IPS DF 6.9 (cell line): ENCODE data around the gene FMOD.
A peak's percentile ranks its signal among the peaks of the same experiment; 100 is the strongest.

Experiments used
- DNase-seq: peaks from one replicate; pipeline ENCODE4 v3.0.0-alpha.2; 2013; ENCODE audit warnings: low read depth, low spot score
- H3K27ac ChIP-seq: one replicate; pipeline ENCODE4 v1.5.1; 2013; ENCODE audit warnings: low read length, control low read depth
- H3K27me3 ChIP-seq: 2 replicates; pipeline ENCODE4 v1.6.1; 2013; ENCODE audit warnings: mild to moderate bottlenecking, low read length; ENCODE audit not compliant: control insufficient read depth, insufficient read depth
- H3K36me3 ChIP-seq: 2 replicates; pipeline ENCODE4 v1.6.1; 2013; ENCODE audit warnings: low read length; ENCODE audit not compliant: control insufficient read depth, insufficient read depth
- H3K4me1 ChIP-seq: 2 replicates; pipeline ENCODE4 v1.6.1; 2013; ENCODE audit warnings: low read length; ENCODE audit not compliant: control insufficient read depth, insufficient read depth
- H3K4me3 ChIP-seq: 2 replicates; pipeline ENCODE4 v1.5.1; 2013; ENCODE audit warnings: mild to moderate bottlenecking, low read length
- H3K9me3 ChIP-seq: 2 replicates; pipeline ENCODE4 v1.6.1; 2013; ENCODE audit warnings: low read length, inconsistent platforms; ENCODE audit not compliant: control insufficient read depth, insufficient read depth
- WGBS: extraction: QIAGEN DNeasy Blood & Tissue Kit; methylation state at CpG from one replicate; pipeline ENCODE4 v1.1.7; 2013; ENCODE audit warnings: mixed read lengths, missing lambda C conversion rate; ENCODE audit not compliant: insufficient read length, insufficient coverage; 5-methylcytosine and 5-hydroxymethylcytosine counted together

Gene FMOD

GRCh38 chr1:203326830-203327683 is 23.9 kb downstream of the FMOD start:
- H3K36me3 ChIP-seq: no peaks in the 10 kb centered on the region
- peaks cover 1% of the 10 kb centered on the region; the same call in 1 of the 2 replicates for H3K27me3 ChIP-seq
- H3K4me3 ChIP-seq: peak overlapping the region; percentile 51; the same call in 1 of the 2 replicates
- peaks cover 19% of the 10 kb centered on the region; the same call in 1 of the 2 replicates for H3K4me1 ChIP-seq
- WGBS: no CpG with 5 or more reads among the region's 49 CpGs
- no peak for DNase-seq
- H3K27ac ChIP-seq: no peak overlapping the region
- no peaks in the 10 kb centered on the region for H3K9me3 ChIP-seq

DNA sequence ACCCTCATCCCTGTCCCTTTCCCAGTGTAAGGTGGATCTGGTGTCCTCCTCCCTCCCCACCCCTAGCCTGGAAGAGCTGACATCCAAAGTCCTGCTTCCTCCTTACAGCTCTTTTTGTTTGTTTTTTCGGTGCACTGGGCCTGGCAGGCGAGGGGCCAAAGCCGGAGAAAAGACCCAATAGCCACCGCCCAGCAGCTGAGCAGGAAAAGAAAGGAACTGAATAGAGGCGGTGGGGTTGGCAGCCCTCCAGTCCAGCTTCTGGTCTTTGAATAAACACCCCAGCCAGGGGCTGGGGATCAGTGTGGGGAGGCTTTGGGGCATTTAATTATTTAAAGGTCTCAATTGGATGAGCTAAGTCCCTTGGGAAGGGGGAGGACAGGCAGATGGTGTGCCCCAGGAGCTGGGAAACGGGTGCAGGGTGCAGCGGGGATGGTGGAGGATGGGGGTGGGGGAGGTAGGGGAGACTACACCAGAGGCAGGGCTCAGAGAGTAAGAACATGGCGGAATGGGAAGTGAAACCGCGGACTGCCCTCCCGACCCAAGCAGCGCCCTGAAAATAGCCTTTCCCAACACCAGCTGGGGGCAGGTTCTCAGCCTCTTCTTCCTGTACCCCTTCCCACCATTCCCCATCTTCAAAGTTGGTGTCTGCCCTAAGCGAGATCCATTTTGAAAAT is 25.4 kb downstream of the FMOD start:
- H3K9me3 ChIP-seq: no peaks in the 10 kb centered on the region
- WGBS: no CpG with 5 or more reads among the region's 13 CpGs
- no peak for DNase-seq
- H3K4me3 ChIP-seq: no peak overlapping the region
- peaks cover 1% of the 10 kb centered on the region; the same call in 1 of the 2 replicates for H3K27me3 ChIP-seq
- H3K36me3 ChIP-seq: no peaks in the 10 kb centered on the region
- no peak overlapping the region for H3K27ac ChIP-seq
- peaks cover 19% of the 10 kb centered on the region; the same call in 1 of the 2 replicates for H3K4me1 ChIP-seq

GRCh38 chr1:203325026-203325417 is 25.9 kb downstream of the FMOD start:
- Histone ChIP-seq H3K27me3 (peaks cover 1% of the 10 kb centered on the region; the same call in 1 of the 2 replicates), H3K36me3 (no peaks in the 10 kb centered on the region), H3K9me3 (no peaks in the 10 kb centered on the region), H3K4me1 (peaks cover 18% of the 10 kb centered on the region; the same call in 1 of the 2 replicates), H3K4me3 (no peak overlapping the region), H3K27ac (no peak overlapping the region)
- WGBS: no CpG with 5 or more reads among the region's 5 CpGs
- DNase-seq: no peak

DNA sequence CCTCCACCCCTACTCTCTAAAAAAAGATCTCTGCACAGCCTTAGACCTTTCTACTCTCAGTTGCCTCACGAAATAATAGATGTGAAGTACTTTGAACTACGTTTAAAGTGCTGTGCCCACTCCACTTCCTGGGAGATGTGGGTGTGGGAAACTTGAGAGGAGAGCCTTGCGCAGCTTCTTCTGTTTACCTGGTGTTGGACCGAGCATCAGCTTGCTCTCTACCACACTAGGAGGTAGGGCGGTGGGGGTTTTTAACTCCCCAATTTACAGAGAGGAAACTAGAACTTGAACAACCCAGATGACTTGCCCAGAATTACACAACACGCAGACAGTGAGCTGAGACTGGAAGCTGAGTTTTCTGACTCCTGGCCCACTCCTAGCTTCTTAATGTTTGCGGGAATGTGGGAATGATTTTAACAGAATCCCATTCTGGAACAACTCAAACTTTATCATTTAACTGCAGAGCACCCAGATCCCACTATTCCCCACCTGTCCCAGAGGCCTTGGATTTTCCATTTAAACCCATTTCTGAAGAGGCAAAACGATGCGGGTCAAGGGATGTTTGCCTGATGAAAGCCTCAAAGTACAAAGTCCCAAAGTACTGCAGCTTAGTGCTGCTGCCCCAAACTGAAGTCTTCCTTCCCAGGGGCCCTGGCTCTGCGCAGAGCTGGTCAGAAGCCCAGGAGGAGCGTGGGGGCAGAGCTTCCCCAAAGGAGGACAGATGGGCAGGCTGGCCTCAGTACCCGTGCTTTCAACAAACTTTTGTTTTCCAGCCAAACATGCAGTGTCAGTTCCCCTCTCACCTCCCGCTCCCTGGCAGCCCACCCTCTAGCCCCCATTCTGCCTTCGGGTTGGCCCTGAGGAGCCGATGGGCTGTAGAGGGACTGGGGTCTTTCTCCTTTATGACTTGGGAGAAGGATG is 26.6 kb downstream of the FMOD start:
- WGBS: no CpG with 5 or more reads among the region's 15 CpGs
- no peak overlapping the region for H3K27ac ChIP-seq
- peaks cover 16% of the 10 kb centered on the region; the same call in 1 of the 2 replicates for H3K4me1 ChIP-seq
- H3K9me3 ChIP-seq: no peaks in the 10 kb centered on the region
- H3K4me3 ChIP-seq: no peak overlapping the region
- peaks cover 1% of the 10 kb centered on the region; the same call in 1 of the 2 replicates for H3K27me3 ChIP-seq
- H3K36me3 ChIP-seq: no peaks in the 10 kb centered on the region
- no peak for DNase-seq

DNA sequence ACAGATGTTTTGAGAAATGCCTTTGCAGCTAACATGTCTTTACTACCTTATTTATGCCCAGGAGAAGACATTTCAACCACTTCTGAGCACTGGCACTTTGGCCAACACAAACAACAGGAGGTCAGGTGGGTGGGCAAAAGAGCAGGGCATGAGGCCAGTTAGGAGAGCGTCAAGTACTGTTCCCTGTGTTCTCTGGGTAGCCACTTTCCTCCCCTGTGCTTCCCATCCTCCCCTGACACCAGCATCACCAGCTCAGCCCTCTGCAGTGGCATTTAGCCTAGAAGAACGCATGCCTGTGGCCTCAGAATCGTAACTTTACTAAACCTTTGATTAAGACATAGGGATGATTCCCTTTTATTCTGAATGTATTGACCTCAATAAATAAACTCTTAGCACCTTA is 27.3 kb downstream of the FMOD start:
- peaks cover 1% of the 10 kb centered on the region; the same call in 1 of the 2 replicates for H3K27me3 ChIP-seq
- WGBS: no CpG with 5 or more reads among the region's 3 CpGs

GRCh38 chr1:203322500-203323179 is 28.3 kb downstream of the FMOD start:
- Histone ChIP-seq H3K27ac (no peak overlapping the region), H3K9me3 (no peaks in the 10 kb centered on the region), H3K36me3 (no peaks in the 10 kb centered on the region), H3K27me3 (peaks cover 2% of the 10 kb centered on the region; the same call in 1 of the 2 replicates), H3K4me3 (no peak overlapping the region), H3K4me1 (peaks cover 13% of the 10 kb centered on the region; the same call in 1 of the 2 replicates)
- no peak for DNase-seq

More for the DNA sequence above, 27.3 kb downstream of the FMOD start:
- no peak for DNase-seq
- Histone ChIP-seq H3K27ac (no peak overlapping the region), H3K4me3 (no peak overlapping the region), H3K36me3 (no peaks in the 10 kb centered on the region), H3K9me3 (no peaks in the 10 kb centered on the region), H3K4me1 (peaks cover 13% of the 10 kb centered on the region; the same call in 1 of the 2 replicates)

DNA sequence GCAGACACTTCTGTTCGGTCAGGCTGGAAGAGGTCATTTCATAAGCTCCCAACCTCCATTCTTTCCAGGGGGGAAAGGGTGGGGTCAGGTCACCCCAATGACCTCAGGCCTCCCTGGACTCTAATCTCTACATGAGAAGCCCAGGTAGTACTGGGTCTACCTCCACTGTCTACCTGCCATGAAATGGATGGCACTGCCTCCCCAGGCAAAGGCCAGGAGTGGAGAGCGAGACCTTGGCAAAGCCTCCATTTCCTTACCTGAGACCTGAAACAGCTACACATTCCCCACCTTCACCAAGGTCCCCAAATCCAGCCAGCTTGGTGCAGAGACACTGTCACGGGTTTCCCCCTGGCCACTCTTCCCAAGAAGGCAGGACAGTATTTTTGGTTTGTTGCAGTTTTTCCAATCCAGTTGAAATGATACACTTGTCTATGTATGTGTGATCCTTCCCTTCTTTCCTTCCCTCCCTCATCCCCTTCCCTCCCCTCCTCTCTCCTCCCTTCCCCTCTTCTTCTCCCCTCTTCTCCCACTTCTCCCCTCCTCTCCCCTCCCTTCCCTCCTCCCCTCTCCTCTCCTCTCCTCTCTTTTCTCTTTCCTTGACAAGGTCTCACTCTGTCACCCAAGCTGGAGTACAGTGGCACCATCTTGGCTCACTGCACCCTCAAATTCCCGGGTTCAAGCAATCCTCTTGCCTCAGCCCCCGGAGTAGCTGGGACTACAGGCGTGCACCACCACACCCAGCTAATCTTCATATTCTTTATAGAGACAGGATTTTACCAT is 29.5 kb downstream of the FMOD start:
- WGBS: no CpG with 5 or more reads among the region's 6 CpGs
- H3K27me3 ChIP-seq: peaks cover 13% of the 10 kb centered on the region; the same call in 1 of the 2 replicates
- no peaks in the 10 kb centered on the region for H3K36me3 ChIP-seq
- no peak for DNase-seq
- peaks cover 8% of the 10 kb centered on the region; the same call in 1 of the 2 replicates for H3K4me1 ChIP-seq
- no peaks in the 10 kb centered on the region for H3K9me3 ChIP-seq
- H3K4me3 ChIP-seq: no peak overlapping the region
- H3K27ac ChIP-seq: no peak overlapping the region

DNA sequence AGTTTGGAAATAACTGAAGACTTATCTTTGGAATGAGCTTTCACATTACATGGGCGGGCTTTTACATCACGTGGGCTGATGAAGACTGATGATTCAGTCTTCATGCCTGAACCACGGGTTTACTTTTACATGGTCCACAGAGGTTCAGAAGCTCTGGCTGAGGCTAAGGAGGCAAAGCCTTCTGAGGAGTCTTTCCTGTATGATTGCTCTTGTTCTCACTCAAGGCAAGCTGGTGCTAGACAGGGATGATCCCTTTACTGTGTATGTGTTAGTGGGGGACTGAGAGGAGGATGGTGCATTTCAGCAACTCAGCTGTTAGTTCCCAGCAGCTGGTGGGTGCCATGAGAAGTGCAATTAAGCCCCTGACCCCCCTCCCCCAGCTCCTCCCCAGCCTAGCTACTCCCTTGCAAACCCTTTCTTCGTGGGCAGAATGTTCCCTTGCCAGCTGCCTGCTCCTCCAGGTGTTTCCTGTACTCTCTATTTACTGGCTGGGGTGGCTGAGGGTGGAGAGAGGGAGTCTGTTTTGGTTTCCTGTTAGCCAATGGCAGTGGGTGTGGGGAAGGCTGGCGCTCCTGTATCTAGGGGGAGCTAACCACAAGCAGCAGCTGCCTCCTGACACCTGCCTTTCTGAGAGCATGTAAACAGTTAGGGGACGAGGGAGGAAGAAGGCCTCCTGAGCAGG is 30.2 kb downstream of the FMOD start:
- Histone ChIP-seq H3K36me3 (no peaks in the 10 kb centered on the region), H3K27ac (no peak overlapping the region), H3K4me1 (peaks cover 6% of the 10 kb centered on the region; the same call in 1 of the 2 replicates), H3K27me3 (peaks cover 17% of the 10 kb centered on the region; the same call in 1 of the 2 replicates), H3K4me3 (no peak overlapping the region), H3K9me3 (no peaks in the 10 kb centered on the region)
- DNase-seq: no peak
- WGBS: no CpG with 5 or more reads among the region's 6 CpGs

DNA sequence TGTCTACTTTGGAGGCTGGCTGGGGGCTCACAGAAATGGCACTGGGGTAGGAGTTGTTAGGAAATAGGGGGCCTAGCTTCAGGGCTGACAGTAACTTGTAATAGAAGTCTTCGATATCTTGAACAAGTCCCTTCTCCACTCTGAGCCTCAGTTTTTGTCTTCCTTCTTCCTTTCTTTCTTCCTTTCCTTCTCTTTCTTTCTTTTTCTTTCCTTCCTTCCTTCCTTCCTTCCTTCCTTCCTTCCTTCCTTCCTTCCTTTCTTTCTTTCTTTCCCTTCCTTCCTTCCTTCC is 32.7 kb downstream of the FMOD start:
- no peak overlapping the region for H3K27ac ChIP-seq
- no peak for DNase-seq

More for the DNA sequence above, 32.7 kb downstream of the FMOD start:
- H3K9me3 ChIP-seq: no peaks in the 10 kb centered on the region
- no peaks in the 10 kb centered on the region for H3K4me1 ChIP-seq
- no peak overlapping the region for H3K4me3 ChIP-seq
- no CpG with 5 or more reads among the region's 1 CpG for WGBS
- no peaks in the 10 kb centered on the region for H3K36me3 ChIP-seq
- H3K27me3 ChIP-seq: peaks cover 17% of the 10 kb centered on the region; the same call in 1 of the 2 replicates
